GM23338 (cell line): ENCODE measurements around the gene FCN3. TPM values are rescaled to one million over a fixed set of nuclear protein-coding genes. Genes with fewer than 3 reads are reported as not detected.

Experiments
- ATAC-seq: fragments of 200-7000 bp; cut with Tn5 transposase; 3 replicates; pipeline ENCODE4 v1.9.1; 2020
- DNase-seq: peaks from one replicate; pipeline ENCODE4 v3.0.0-alpha.2; 2015; ENCODE audit warnings: low spot score
- H2AFZ ChIP-seq: fragments of 200-600 bp; sonication (generic); 2 replicates; pipeline ENCODE4 v1.8.0; 2016; ENCODE audit warnings: antibody characterized with exemption, mild to moderate bottlenecking, moderate library complexity
- H3F3A ChIP-seq: fragments of 200-600 bp; sonication (generic); replicated peaks from 2 replicates; pipeline ENCODE4 v1.8.0; 2017; ENCODE audit warnings: antibody characterized with exemption, mixed run types, low read depth
- H3K27ac ChIP-seq: fragments of 200-600 bp; sonication (generic); 2 replicates; pipeline ENCODE4 v1.6.1; 2016; ENCODE audit warnings: low read depth
- H3K27me3 ChIP-seq: fragments of 200-600 bp; sonication (generic); 2 replicates; pipeline ENCODE4 v1.8.0; 2016; ENCODE audit warnings: mild to moderate bottlenecking, mixed run types, moderate library complexity; ENCODE audit not compliant: insufficient read depth
- H3K36me3 ChIP-seq: fragments of 200-600 bp; sonication (generic); 2 replicates; pipeline ENCODE4 v1.8.0; 2016; ENCODE audit warnings: mild to moderate bottlenecking; ENCODE audit not compliant: insufficient read depth
- H3K4me1 ChIP-seq: fragments of 200-600 bp; sonication (generic); 2 replicates; pipeline ENCODE4 v1.8.0; 2016; ENCODE audit warnings: mild to moderate bottlenecking, moderate library complexity; ENCODE audit not compliant: insufficient read depth
- H3K4me2 ChIP-seq: fragments of 200-600 bp; sonication (generic); 2 replicates; pipeline ENCODE4 v1.7.1; 2017; ENCODE audit warnings: mixed run types
- H3K4me3 ChIP-seq: fragments of 200-600 bp; sonication (generic); 2 replicates; pipeline ENCODE4 v1.6.1; 2016; ENCODE audit warnings: mixed run types
- H3K79me2 ChIP-seq: fragments of 200-600 bp; sonication (generic); replicated peaks from 2 replicates; pipeline ENCODE4 v1.8.0; 2017; ENCODE audit warnings: mild to moderate bottlenecking; ENCODE audit not compliant: insufficient read depth
- H3K9me2 ChIP-seq: fragments of 200-600 bp; sonication (generic); 2 replicates; pipeline ENCODE4 v1.8.0; 2017; ENCODE audit not compliant: insufficient read depth
- H4K20me1 ChIP-seq: fragments of 200-600 bp; sonication (generic); replicated peaks from 2 replicates; pipeline ENCODE4 v1.8.0; 2017; ENCODE audit warnings: mild to moderate bottlenecking; ENCODE audit not compliant: insufficient read depth
- H3K27ac Mint-ChIP-seq: 2 replicates; pipeline ENCODE4 v1.8.0; 2020; ENCODE audit warnings: inconsistent platforms, mild to moderate bottlenecking, moderate library complexity, mixed read lengths
- H3K27me3 Mint-ChIP-seq: 3 replicates; pipeline ENCODE4 v1.8.0; 2022; ENCODE audit warnings: low read depth, mild to moderate bottlenecking, moderate library complexity, mixed read lengths, inconsistent platforms; ENCODE audit not compliant: insufficient read depth, poor library complexity
- H3K36me3 Mint-ChIP-seq: 3 replicates; pipeline ENCODE4 v1.8.0; 2021; ENCODE audit warnings: low read depth, mild to moderate bottlenecking, inconsistent platforms, moderate library complexity, mixed read lengths
- H3K4me1 Mint-ChIP-seq: 3 replicates; pipeline ENCODE4 v1.8.0; 2020; ENCODE audit warnings: mild to moderate bottlenecking, inconsistent platforms, mixed read lengths
- H3K4me3 Mint-ChIP-seq: 3 replicates; pipeline ENCODE4 v1.8.0; 2021; ENCODE audit warnings: moderate library complexity, mild to moderate bottlenecking, inconsistent platforms, mixed read lengths
- H3K9me3 Mint-ChIP-seq: 3 replicates; pipeline ENCODE4 v1.8.0; 2020; ENCODE audit warnings: moderate library complexity, mild to moderate bottlenecking, inconsistent platforms, mixed read lengths
- CTCF ChIP-seq, 2 experiments: fragments of 200-600 bp in 1 of 2; sonication (generic) in 1 of 2; conservative IDR thresholded peaks; 2 replicates each; pipeline versions ENCODE4 v1.5.1 to v1.6.1; 2016 to 2017; ENCODE audit warnings: antibody characterized with exemption in 2 of 2, low read depth in 2 of 2, mild to moderate bottlenecking in 2 of 2, moderate library complexity in 1 of 2
- JUNB ChIP-seq: IDR thresholded peaks from one replicate; pipeline ENCODE4 v1.6.1; 2016; ENCODE audit warnings: antibody characterized with exemption; ENCODE audit not compliant: unreplicated experiment
- POLR2AphosphoS5 ChIP-seq: IDR thresholded peaks from 2 replicates; pipeline ENCODE4 v1.6.1; 2016; ENCODE audit warnings: antibody characterized with exemption, low read depth
- REST ChIP-seq: IDR thresholded peaks from one replicate; pipeline ENCODE4 v1.6.1; 2018; ENCODE audit warnings: antibody characterized with exemption; ENCODE audit not compliant: unreplicated experiment
- ZNF462 ChIP-seq: fragments of 250-450 bp; sonication (Bioruptor Pico); IDR thresholded peaks from 2 replicates; pipeline ENCODE4 v1.5.0; 2020; ENCODE audit warnings: mild to moderate bottlenecking, moderate library complexity
- polyA plus RNA-seq: library from polyadenylated mRNA; unstranded; fragments of >200 nt; fragmentation: Nextera tagmentation; extraction: Ambion mirVana; gene quantifications from 2 replicates; pipeline ENCODE4 v1.2.1, GENCODE V29; 2016
- total RNA-seq: library from RNA; depleted of rRNA; stranded (reverse); fragments of >200 nt; shearing (Covaris generic); gene quantifications from 2 replicates; pipeline ENCODE4 v1.2.3, GENCODE V29; 2014

The FCN3 gene
- total and polyA plus RNA-seq, 2 experiments from 2014 or later = 0.49 TPM; not detected in 1

- TF ChIP-seq ZNF462 (CRISPR knock-in tag) (no peak), REST (no peak)
Observed at GRCh38 chr1:27417713-27418112, 43.1 kb upstream of the FCN3 start (continued).

GRCh38 chr1:27416387-27417111 is 41.9 kb upstream of the FCN3 start:
- Histone ChIP-seq H3F3A (peaks cover 4% of the 10 kb centered on the region; the same call in 1 of the 2 replicates), H3K4me2 (no peak overlapping the region), H3K27ac (no peak overlapping the region; the same call in 1 of the 2 replicates), H4K20me1 (no peaks in the 10 kb centered on the region), H3K4me3 (no peak overlapping the region), H3K4me1 (peaks cover 28% of the 10 kb centered on the region), H3K79me2 (peaks cover 8% of the 10 kb centered on the region), H2AFZ (no peak overlapping the region), H3K36me3 (peaks cover 30% of the 10 kb centered on the region), H3K9me2 (no peaks in the 10 kb centered on the region), H3K27me3 (no peaks in the 10 kb centered on the region)
- Mint-ChIP-seq H3K36me3 (peaks cover 65% of the 10 kb centered on the region), H3K4me1 (peaks cover 43% of the 10 kb centered on the region), H3K4me3 (no peak overlapping the region), H3K27me3 (peaks cover 3% of the 10 kb centered on the region), H3K9me3 (no peaks in the 10 kb centered on the region), H3K27ac (peak overlapping the region; percentile 63; the same call in 1 of the 2 replicates)
- DNase-seq (peak; percentile 88), ATAC-seq (peak; percentile 80)
- no peak for TF ChIP-seq POLR2AphosphoS5
- no peak for TF ChIP-seq JUNB
- TF ChIP-seq CTCF (conservative IDR thresholded peaks at IDR 0.05; ENCODE audit: low read depth in 2 of 2) = peak; percentile 85 to 92
